Measurements from ENCODE around the gene ACKR2. TPM values are rescaled to one million over a fixed set of nuclear protein-coding genes. Genes with fewer than 3 reads are reported as not detected.

ACKR2 gene
- total and polyA plus RNA-seq, 2 of the 13 experiments (the other 11 are each of a cell fraction or from before 2014, with no cell fraction given): 1.1 to 1.9 TPM

- no peaks in the 10 kb centered on the region for H4K20me1 ChIP-seq (ENCODE audit: insufficient read depth, low read length)
- no peaks in the 10 kb centered on the region for H3K79me2 ChIP-seq (ENCODE audit: insufficient read depth, low read length)
- DNase-seq (ENCODE audit: low spot score) (no peak), FAIRE-seq (no peak), ATAC-seq (no peak)
- CTCF ChIA-PET (ENCODE audit: low intra/inter-chr PET ratio, low total read pairs): no interaction called here
- TF ChIP-seq FLYWCH1 (CRISPR knock-in tag; IDR thresholded peaks at IDR 0.05): no peak
- TF ChIP-seq ZMYM4 (CRISPR knock-in tag; IDR thresholded peaks at IDR 0.05): no peak
- no peak for TF ChIP-seq SALL1 (CRISPR knock-in tag; IDR thresholded peaks at IDR 0.05)
- TF ChIP-seq ZNF724P (CRISPR knock-in tag; IDR thresholded peaks at IDR 0.05; ENCODE audit: borderline replicate concordance): no peak
- TF ChIP-seq ZNF652 (CRISPR knock-in tag; IDR thresholded peaks at IDR 0.05; ENCODE audit: borderline replicate concordance, low read depth): no peak
- TF ChIP-seq ELF1 (CRISPR knock-in tag; IDR thresholded peaks at IDR 0.05): no peak
- no peak for TF ChIP-seq ZNF839 (CRISPR knock-in tag; IDR thresholded peaks at IDR 0.05; ENCODE audit: borderline replicate concordance)
- TF ChIP-seq ZNF10 (CRISPR knock-in tag; IDR thresholded peaks at IDR 0.05; ENCODE audit: borderline replicate concordance, low read depth): no peak
- TF ChIP-seq IRF1 (CRISPR knock-in tag; IDR thresholded peaks at IDR 0.05; ENCODE audit: low read depth): no peak
- TF ChIP-seq ZNF180 (CRISPR knock-in tag; IDR thresholded peaks at IDR 0.05; ENCODE audit: borderline replicate concordance, low read depth): no peak
- no peak for TF ChIP-seq TFE3 (CRISPR knock-in tag; IDR thresholded peaks at IDR 0.05)
- TF ChIP-seq CCAR2 (optimal IDR thresholded peaks at IDR 0.05; ENCODE audit: low read depth, low read length): no peak
- no peak for TF ChIP-seq TOPORS (CRISPR knock-in tag; IDR thresholded peaks at IDR 0.05)
- no peak for TF ChIP-seq MBD4 (IDR thresholded peaks at IDR 0.05; ENCODE audit: borderline replicate concordance, low read length)
- TF ChIP-seq ZNF549 (CRISPR knock-in tag; IDR thresholded peaks at IDR 0.05): no peak
- no peak for TF ChIP-seq NFATC3 (CRISPR knock-in tag; IDR thresholded peaks at IDR 0.05)
- TF ChIP-seq TOE1 (CRISPR knock-in tag; IDR thresholded peaks at IDR 0.05): no peak
- no peak for TF ChIP-seq ZFX (CRISPR knock-in tag; IDR thresholded peaks at IDR 0.05; ENCODE audit: low read depth)
- no peak for TF ChIP-seq SKIL (CRISPR knock-in tag; IDR thresholded peaks at IDR 0.05; ENCODE audit: borderline replicate concordance)
- TF ChIP-seq ZNF225 (CRISPR knock-in tag; IDR thresholded peaks at IDR 0.05): no peak
- H3K27ac ChIP-seq (ENCODE audit: extremely low read length, insufficient read depth, low read length): no peak overlapping the region
- no peaks in the 10 kb centered on the region for H3K27me3 ChIP-seq (ENCODE audit: control insufficient read depth in 1 of 2, insufficient read depth in 2 of 2, low read length in 2 of 2)
- BruUV-seq (replicated peaks): no TSS peak
- POLR2A ChIA-PET: interaction anchor here (1.1 to 2.0 kb wide), 4 partner anchors 23 to 98 kb away, joined by 3 to 9 read pairs (median 4); partner anchors contain the start of gene HIGD1A
- in situ Hi-C loops (cut with HindIII; ENCODE audit: extremely low pct_ligation_motif_present, low pct_unique_long_range_greater_than_20kb): no loop called here
- H3K9me3 ChIP-seq (ENCODE audit: low read length): no peaks in the 10 kb centered on the region
- peaks cover 16% of the 10 kb centered on the region for H3K4me1 ChIP-seq (ENCODE audit: insufficient read depth, low read length)
- H3K4me3 ChIP-seq (replicated peaks in 1 of 3; ENCODE audit: insufficient read depth in 1 of 3, low read depth in 2 of 3, low read length in 3 of 3): no peak overlapping the region
- H2AFZ ChIP-seq (ENCODE audit: low read length): no peak overlapping the region
- intact Hi-C loops (cut with micrococcal nuclease; ENCODE audit: unreplicated experiment): no loop called here
- WGBS (ENCODE audit: low lambda C conversion rate): 97% methylated on average over 2 of the region's 2 CpGs
- peaks cover 4 to 9% of the 10 kb centered on the region in 2 experiments; a peak in 4 of 5 replicates for H3K36me3 ChIP-seq (replicated peaks in 1 of 2; ENCODE audit: control insufficient read depth in 1 of 2, insufficient read depth in 2 of 2, low read length in 2 of 2)
- no peak overlapping the region for H3K9ac ChIP-seq (ENCODE audit: insufficient read depth, low read depth, low read length)
- no peak overlapping the region for H3K4me2 ChIP-seq (ENCODE audit: low read depth, low read length)
Measured at GRCh38 chr3:42778644-42779043, 30.6 kb upstream of the ACKR2 start.
